ENCODE results near the gene SH3PXD2B. TPM values are rescaled to one million over a fixed set of nuclear protein-coding genes. Genes with fewer than 3 reads are reported as not detected.

SH3PXD2B gene
- total and polyA plus RNA-seq, 10 of the 15 experiments (the other 5 are each of a cell fraction or from before 2014, with no cell fraction given), result 0.05 to 1.6 (median 0.57) TPM

GRCh38 chr5:172319708-172320441 is 134.4 kb downstream of the SH3PXD2B start:
- FAIRE-seq, result no peak
- Histone ChIP-seq H3K36me3 (ENCODE audit: control insufficient read depth in 2 of 2, insufficient read depth in 2 of 2, low read length in 1 of 2) (no peaks in the 10 kb centered on the region), H3K4me3 (0 out of 2 replicates have a peak overlapping the region, but pooled peaks have one; percentile 7), H3K27ac (ENCODE audit: control insufficient read depth, insufficient read depth) (peak overlapping the region; percentile 89), H2AFZ (ENCODE audit: control insufficient read depth, low read depth, low read length) (peak overlapping the region; percentile 72), H4K20me1 (ENCODE audit: control insufficient read depth, insufficient read depth) (no peaks in the 10 kb centered on the region), H3K79me2 (ENCODE audit: control insufficient read depth, insufficient read depth, low read length) (no peaks in the 10 kb centered on the region), H3K9me3 (replicated peaks; ENCODE audit: control insufficient read depth, insufficient read depth, low read length) (no peaks in the 10 kb centered on the region; the same call in 1 of the 3 replicates), H3K4me1 (ENCODE audit: control insufficient read depth, insufficient read depth, low read length) (peaks cover 54% of the 10 kb centered on the region), H3K27me3 (replicated peaks in 1 of 2; ENCODE audit: control insufficient read depth in 2 of 2, insufficient read depth in 2 of 2, low read length in 1 of 2) (no peaks in the 10 kb centered on the region), H3K9ac (ENCODE audit: control insufficient read depth, insufficient read depth, low read length) (peak overlapping the region; percentile 60), H3K4me2 (ENCODE audit: control insufficient read depth, insufficient read depth) (peak overlapping the region; percentile 71)
- ChIA-PET POLR2A (interaction anchor here (1.0 to 2.5 kb wide), 5 partner anchors 9 to 210 kb away, joined by 3 to 6 read pairs (median 4); partner anchors contain the start of gene UBTD2), CTCF (interaction anchor here (0.8 to 2.4 kb wide), 7 partner anchors 20 to 133 kb away, joined by 3 to 8 read pairs (median 4); partner anchors contain the start of gene STK10), SMC1A (ENCODE audit: uncharacterized antibody, unreplicated experiment) (interaction anchor here (0.6 to 5.1 kb wide), 11 partner anchors 14 to 927 kb away, joined by 3 to 29 read pairs (median 4); no protein-coding TSS in a partner anchor), RAD21 (ENCODE audit: unreplicated experiment) (interaction anchor here (0.9 to 3.6 kb wide), 9 partner anchors 9 to 208 kb away, joined by 3 to 10 read pairs (median 3); partner anchors contain the start of gene STK10)
- intact Hi-C loops (cut with micrococcal nuclease; ENCODE audit: unreplicated experiment), result loop anchor here (5.0 kb wide), 2 partner anchors 42 to 132 kb away; partner anchors contain the start of gene SH3PXD2B
- in situ Hi-C loops (cut with MboI), result no loop called here
- DNase-seq (ENCODE audit: low read depth, low spot score), result no peak
- peak; percentile 35 for ATAC-seq
- BruUV-seq (replicated peaks), result no TSS peak
- 1% methylated on average over 4 of the region's 4 CpGs for WGBS (ENCODE audit: insufficient coverage, insufficient replicate concordance, low lambda C conversion rate, missing lambda C conversion rate)
- peak in 1 of 2 experiments; percentile 31; a peak in 2 of 4 replicates for TF ChIP-seq IKZF2 (IDR thresholded peaks at IDR 0.05)
- no peak for TF ChIP-seq BRCA1 (IDR thresholded peaks at IDR 0.05; ENCODE audit: low read depth, low read length)
- TF ChIP-seq, protein P1, sequence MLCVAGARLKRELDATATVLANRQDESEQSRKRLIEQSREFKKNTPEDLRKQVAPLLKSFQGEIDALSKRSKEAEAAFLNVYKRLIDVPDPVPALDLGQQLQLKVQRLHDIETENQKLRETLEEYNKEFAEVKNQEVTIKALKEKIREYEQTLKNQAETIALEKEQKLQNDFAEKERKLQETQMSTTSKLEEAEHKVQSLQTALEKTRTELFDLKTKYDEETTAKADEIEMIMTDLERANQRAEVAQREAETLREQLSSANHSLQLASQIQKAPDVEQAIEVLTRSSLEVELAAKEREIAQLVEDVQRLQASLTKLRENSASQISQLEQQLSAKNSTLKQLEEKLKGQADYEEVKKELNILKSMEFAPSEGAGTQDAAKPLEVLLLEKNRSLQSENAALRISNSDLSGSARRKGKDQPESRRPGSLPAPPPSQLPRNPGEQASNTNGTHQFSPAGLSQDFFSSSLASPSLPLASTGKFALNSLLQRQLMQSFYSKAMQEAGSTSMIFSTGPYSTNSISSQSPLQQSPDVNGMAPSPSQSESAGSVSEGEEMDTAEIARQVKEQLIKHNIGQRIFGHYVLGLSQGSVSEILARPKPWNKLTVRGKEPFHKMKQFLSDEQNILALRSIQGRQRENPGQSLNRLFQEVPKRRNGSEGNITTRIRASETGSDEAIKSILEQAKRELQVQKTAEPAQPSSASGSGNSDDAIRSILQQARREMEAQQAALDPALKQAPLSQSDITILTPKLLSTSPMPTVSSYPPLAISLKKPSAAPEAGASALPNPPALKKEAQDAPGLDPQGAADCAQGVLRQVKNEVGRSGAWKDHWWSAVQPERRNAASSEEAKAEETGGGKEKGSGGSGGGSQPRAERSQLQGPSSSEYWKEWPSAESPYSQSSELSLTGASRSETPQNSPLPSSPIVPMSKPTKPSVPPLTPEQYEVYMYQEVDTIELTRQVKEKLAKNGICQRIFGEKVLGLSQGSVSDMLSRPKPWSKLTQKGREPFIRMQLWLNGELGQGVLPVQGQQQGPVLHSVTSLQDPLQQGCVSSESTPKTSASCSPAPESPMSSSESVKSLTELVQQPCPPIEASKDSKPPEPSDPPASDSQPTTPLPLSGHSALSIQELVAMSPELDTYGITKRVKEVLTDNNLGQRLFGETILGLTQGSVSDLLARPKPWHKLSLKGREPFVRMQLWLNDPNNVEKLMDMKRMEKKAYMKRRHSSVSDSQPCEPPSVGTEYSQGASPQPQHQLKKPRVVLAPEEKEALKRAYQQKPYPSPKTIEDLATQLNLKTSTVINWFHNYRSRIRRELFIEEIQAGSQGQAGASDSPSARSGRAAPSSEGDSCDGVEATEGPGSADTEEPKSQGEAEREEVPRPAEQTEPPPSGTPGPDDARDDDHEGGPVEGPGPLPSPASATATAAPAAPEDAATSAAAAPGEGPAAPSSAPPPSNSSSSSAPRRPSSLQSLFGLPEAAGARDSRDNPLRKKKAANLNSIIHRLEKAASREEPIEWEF (IDR thresholded peaks at IDR 0.05; ENCODE audit: insufficient replicate concordance, low read depth, low read length), result peak; percentile 24
- TF ChIP-seq ASH2L (IDR thresholded peaks at IDR 0.05; ENCODE audit: borderline replicate concordance, low read depth), result no peak
- TF ChIP-seq PBX3 (IDR thresholded peaks at IDR 0.05; ENCODE audit: insufficient replicate concordance, low read depth, low read length), result no peak
- TF ChIP-seq MEF2B (IDR thresholded peaks at IDR 0.05; ENCODE audit: partially characterized antibody, poor library complexity, severe bottlenecking), result peak; percentile 67
- TF ChIP-seq ATF7 (IDR thresholded peaks at IDR 0.05; ENCODE audit: low read depth), result no peak
- no peak for TF ChIP-seq GABPA (IDR thresholded peaks at IDR 0.05; ENCODE audit: low read depth)
- TF ChIP-seq PML (IDR thresholded peaks at IDR 0.05; ENCODE audit: low read length), result no peak
- TF ChIP-seq POLR2AphosphoS5 (IDR thresholded peaks at IDR 0.05; ENCODE audit: low read length), result 0 out of 2 replicates have a peak, but pooled peaks have one; percentile 34
- no peak for TF ChIP-seq RAD21 (IDR thresholded peaks at IDR 0.05; ENCODE audit: insufficient read depth, low read depth, low read length)
- TF ChIP-seq YBX1 (IDR thresholded peaks at IDR 0.05), result no peak
- no peak for TF ChIP-seq ZNF217 (IDR thresholded peaks at IDR 0.05)
- peak; percentile 33; the same call in 1 of the 2 replicates for TF ChIP-seq IKZF1 (conservative IDR thresholded peaks at IDR 0.05)

All from GM12878 (cell line).